ENCODE measurements around the gene RASA3. TPM values are rescaled to one million over a fixed set of nuclear protein-coding genes. Genes with fewer than 3 reads are reported as not detected.

RASA3 gene
- total RNA-seq, 4 donors from 2014 or later: 29.5 to 38.1 (median 34.6) TPM

DNA sequence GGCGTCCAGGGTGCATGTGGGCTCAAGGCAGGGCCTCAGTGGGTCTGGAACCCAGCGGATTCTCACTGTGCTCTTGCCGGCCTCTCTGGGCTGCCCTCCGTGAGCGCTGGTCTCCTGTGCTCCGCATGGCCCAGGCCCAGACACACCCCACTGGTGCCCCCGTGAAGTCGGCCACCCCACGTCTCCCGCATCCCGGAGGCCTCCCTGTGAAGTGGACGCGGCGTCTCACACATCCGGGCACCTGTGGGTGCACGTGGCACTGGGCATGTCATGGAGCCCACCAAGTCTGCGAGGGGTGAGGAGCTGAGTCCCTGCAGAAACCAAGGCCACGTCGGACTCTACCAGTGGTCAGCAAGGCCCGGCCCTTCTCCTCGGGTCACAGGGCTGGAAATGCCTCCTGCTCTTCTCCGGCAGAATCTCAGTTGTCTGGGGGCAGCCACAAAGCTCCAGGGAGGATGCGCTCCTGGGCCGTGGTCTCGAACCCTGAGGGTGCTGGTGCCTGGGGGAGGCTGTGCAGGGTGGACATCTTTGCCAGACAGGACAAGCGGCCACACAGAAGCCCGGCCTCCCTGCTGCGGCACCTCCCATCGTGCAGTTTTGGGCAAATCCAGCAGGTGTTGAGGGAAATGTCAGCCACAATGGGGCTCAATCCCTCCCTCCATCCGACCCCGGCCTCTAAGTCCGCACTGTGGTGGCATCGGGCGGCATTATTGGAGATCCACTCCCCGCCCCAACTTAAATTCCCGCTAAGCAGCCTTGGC lies 160.8 kb downstream of the RASA3 start:
- Histone ChIP-seq H3K27ac (replicated peaks in 1 of 4) (peak overlapping the region; percentile 90 to 95 (median 92)), H3K9me3 (no peaks in the 10 kb centered on the region), H3K27me3 (no peaks in the 10 kb centered on the region), H3K4me3 (no peak overlapping the region), H3K36me3 (peaks cover 4 to 35% (median 21%) of the 10 kb centered on the region in 4 donors), H3K4me1 (peaks cover 17 to 37% (median 34%) of the 10 kb centered on the region in 4 donors)
- DNase-seq (ENCODE audit: extremely low spot score): no peak
- intact Hi-C loops (cut with DNase I): no loop called here
- WGBS: 88% methylated on average over 14 of the region's 36 CpGs
- TF ChIP-seq, protein P1, sequence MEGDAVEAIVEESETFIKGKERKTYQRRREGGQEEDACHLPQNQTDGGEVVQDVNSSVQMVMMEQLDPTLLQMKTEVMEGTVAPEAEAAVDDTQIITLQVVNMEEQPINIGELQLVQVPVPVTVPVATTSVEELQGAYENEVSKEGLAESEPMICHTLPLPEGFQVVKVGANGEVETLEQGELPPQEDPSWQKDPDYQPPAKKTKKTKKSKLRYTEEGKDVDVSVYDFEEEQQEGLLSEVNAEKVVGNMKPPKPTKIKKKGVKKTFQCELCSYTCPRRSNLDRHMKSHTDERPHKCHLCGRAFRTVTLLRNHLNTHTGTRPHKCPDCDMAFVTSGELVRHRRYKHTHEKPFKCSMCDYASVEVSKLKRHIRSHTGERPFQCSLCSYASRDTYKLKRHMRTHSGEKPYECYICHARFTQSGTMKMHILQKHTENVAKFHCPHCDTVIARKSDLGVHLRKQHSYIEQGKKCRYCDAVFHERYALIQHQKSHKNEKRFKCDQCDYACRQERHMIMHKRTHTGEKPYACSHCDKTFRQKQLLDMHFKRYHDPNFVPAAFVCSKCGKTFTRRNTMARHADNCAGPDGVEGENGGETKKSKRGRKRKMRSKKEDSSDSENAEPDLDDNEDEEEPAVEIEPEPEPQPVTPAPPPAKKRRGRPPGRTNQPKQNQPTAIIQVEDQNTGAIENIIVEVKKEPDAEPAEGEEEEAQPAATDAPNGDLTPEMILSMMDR (IDR thresholded peaks at IDR 0.05): no peak
- TF ChIP-seq POLR2A (IDR thresholded peaks at IDR 0.05; ENCODE audit: low read depth): no peak

DNA sequence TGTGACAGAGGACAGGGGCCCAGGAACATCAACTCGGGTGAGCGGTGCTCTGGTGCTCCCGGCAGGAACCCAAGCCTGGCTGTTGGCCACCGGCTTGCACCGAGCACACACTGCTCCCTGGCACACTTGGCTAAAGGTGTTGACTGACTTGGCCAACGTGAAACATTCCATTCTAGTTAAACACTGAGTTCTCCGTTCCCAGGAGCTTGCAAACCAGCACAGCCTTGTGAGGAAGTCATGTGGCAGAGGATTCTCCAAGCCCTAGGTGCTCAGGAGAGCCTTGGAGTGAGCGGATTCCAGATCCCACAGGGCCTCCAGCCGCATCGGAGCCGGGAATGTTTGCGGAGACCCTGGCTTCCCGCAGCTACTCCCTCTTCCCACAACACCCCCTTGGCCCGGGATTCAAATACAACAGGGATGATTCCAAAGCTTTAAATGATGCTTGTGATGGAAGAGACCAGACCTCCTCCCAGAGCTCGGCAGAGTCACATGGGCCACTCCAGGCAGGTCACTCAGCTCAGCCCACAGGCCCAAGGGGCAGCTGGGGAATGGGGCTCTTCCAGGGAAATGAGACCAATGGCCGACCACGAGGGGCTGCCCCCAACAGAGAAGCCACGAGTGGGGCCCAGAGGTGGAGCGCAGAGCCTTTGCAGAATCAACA lies 161.5 kb downstream of the RASA3 start:
- 61% methylated on average over 17 of the region's 19 CpGs for WGBS
- peaks cover 17 to 34% (median 29%) of the 10 kb centered on the region in 4 donors for H3K4me1 ChIP-seq
- peak overlapping the region; percentile 90 to 95 (median 92) for H3K27ac ChIP-seq (replicated peaks in 1 of 4)
- DNase-seq (ENCODE audit: extremely low spot score): no peak
- no peak overlapping the region for H3K4me3 ChIP-seq
- no peaks in the 10 kb centered on the region for H3K9me3 ChIP-seq
- peaks cover 4 to 35% (median 21%) of the 10 kb centered on the region in 4 donors for H3K36me3 ChIP-seq
- no peaks in the 10 kb centered on the region for H3K27me3 ChIP-seq
- intact Hi-C loops (cut with DNase I): no loop called here
- TF ChIP-seq POLR2A (IDR thresholded peaks at IDR 0.05; ENCODE audit: low read depth) (no peak), POLR2AphosphoS5 (IDR thresholded peaks at IDR 0.05) (peak; percentile 84 to 89), EP300 (IDR thresholded peaks at IDR 0.05) (peak; percentile 29)
- TF ChIP-seq, protein P1 (IDR thresholded peaks at IDR 0.05): no peak

DNA sequence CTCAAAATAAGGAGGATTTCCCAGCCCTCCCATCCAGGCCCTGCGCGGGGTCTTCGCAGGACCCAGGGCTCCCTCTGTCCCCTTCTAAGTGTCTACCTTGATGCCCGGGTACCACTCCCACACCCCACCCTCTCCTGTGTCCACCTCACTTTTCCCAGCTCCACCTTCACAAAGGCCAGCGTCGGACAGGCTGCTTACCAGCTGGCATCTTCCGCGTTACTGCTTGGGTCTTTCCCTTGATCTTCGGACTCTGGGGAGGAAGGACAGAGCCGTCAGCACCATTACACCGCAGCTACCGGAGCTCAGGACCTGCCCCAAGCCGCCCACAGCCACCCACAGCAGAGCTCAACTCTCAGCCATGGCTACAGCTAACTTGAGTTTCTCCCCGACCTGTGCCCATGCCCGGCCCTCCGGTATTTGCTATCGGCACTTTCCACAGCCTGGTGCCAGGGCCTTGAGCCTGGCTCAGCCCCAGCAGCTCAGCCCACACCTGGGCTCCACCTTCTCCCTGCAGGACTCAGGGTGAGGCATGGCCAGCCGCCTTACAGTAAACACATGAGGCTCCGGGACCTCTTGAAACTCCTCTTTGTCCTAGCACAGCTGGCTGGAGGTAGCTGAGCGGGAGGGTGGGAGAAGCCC lies 162.3 kb downstream of the RASA3 start:
- Histone ChIP-seq H3K27me3 (no peaks in the 10 kb centered on the region), H3K27ac (replicated peaks in 1 of 4) (peak overlapping the region; percentile 90 to 95 (median 92)), H3K9me3 (no peaks in the 10 kb centered on the region), H3K4me3 (no peak overlapping the region), H3K36me3 (peaks cover 0 to 27% (median 15%) of the 10 kb centered on the region in 4 donors), H3K4me1 (peaks cover 17 to 34% (median 29%) of the 10 kb centered on the region in 4 donors)
- TF ChIP-seq POLR2AphosphoS5 (IDR thresholded peaks at IDR 0.05) (no peak), EP300 (IDR thresholded peaks at IDR 0.05) (no peak), POLR2A (IDR thresholded peaks at IDR 0.05; ENCODE audit: low read depth) (no peak)
- TF ChIP-seq, protein P1 (IDR thresholded peaks at IDR 0.05): no peak
- intact Hi-C loops (cut with DNase I): no loop called here
- 96% methylated on average over 18 of the region's 20 CpGs for WGBS
- DNase-seq (ENCODE audit: extremely low spot score): no peak

DNA sequence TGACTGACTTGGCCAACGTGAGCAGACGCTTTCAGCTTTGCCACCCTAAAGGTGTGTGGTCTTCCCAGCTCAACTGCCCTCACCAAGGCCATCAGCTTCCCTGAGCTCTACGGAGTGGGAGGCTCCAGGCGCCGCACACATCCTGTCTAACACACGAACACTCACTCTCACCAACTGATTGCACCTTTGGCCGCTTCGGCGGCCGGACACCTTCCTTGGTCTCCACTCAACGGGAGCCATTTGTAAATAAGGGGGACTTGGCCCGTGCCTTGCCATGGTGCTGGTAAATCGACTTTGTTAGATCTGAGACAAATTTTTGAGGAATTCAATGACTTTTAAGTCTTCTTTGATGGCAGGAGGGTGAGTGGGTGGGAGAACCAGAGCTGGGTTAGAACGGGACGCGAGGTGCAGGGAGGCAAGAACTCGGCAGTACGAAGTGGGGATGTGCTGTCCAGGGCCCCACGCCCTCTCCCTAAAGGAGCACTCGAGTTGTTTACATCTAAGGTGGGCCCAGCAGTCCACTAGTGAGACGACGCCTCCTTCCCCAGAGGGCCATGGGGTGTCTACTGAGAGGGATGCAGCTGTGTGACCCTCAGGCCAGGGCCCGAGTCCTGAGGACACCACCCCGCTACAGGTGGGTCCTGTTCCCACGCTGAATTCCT lies 163.0 kb downstream of the RASA3 start:
- no peak overlapping the region for H3K4me3 ChIP-seq
- H3K9me3 ChIP-seq: no peaks in the 10 kb centered on the region
- intact Hi-C loops (cut with DNase I): no loop called here
- no peak for TF ChIP-seq EP300 (IDR thresholded peaks at IDR 0.05)
- peaks cover 0 to 21% (median 9%) of the 10 kb centered on the region in 4 donors for H3K36me3 ChIP-seq
- DNase-seq (ENCODE audit: extremely low spot score): no peak
- H3K27me3 ChIP-seq: no peaks in the 10 kb centered on the region
- 95% methylated on average over 20 of the region's 25 CpGs for WGBS
- H3K4me1 ChIP-seq: peaks cover 17 to 34% (median 29%) of the 10 kb centered on the region in 4 donors
- H3K27ac ChIP-seq (replicated peaks in 1 of 4): peak overlapping the region in 3 of 4 donors; percentile 90 to 95 (median 91)

Data from esophagus muscularis mucosa (tissue), 4 donors.